GM21717 (cell line): ENCODE measurements around the gene APEH.

Experiments used
- ATAC-seq: cut with Tn5 transposase; IDR thresholded peaks from one replicate; pipeline ENCODE4 v1.9.1; 2021; ENCODE audit warnings: mild to moderate bottlenecking, moderate library complexity; ENCODE audit not compliant: unreplicated experiment

Gene APEH

DNA sequence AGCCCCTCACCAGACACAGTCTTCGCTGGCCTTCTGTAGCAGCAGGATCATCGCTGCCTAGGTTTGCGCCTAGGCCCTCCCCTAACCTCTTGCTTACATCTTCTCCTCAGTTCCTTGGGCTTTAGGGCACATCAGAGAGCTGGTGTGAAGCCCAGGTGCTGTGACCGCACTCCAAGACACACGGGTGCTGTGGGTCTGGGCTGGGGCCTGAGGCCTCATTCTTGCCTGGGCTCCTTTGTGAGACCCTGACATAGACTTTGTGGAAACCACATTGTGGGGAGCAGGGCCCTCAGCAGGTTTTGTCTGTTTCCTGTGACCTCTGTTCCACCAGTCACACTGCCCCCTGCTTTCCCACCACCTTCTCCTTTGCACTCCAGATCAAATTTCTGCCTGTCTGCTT lies 37.3 kb downstream of the APEH start:
- no peak for ATAC-seq

- ATAC-seq = no peak
Measured at GRCh38 chr3:49712166-49712565, 38.0 kb downstream of the APEH start.

DNA sequence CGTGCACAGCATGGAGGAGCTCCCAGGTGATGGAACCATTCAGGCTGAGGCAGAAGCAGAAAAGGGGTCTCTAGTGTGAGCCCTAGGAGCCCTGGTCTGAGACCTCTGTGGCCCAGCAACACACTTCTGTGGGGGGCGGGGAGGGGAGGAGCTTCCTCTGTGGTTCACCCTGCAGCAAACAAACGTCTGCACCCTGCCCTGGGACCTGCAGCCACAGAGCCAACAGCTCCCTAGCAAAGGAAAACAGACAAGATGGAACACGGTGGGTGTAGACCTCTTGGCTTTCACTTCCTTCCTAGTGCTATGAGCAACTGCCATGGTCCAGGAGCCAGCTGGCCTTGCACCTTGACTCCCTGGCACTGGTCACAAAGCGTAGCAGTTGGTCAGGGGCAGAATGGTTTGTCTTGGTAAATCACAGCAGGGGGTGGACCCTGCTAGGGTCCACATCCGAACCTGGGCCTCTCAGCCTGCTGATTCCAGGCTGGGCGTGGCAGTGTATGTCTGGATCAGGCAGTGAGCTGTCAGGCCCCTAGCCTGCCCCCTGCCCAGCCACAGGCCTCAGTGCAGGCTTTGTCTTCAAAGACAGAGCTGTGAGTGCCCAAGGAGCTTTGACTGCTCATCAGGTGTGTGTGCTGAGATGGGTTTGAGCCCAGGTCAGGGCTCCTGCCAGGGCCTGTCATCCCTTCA lies 38.6 kb downstream of the APEH start:
- ATAC-seq = no peak

- no peak for ATAC-seq
Measured at GRCh38 chr3:49713336-49714105, 39.4 kb downstream of the APEH start.

GRCh38 chr3:49714728-49715550 lies 40.8 kb downstream of the APEH start:
- ATAC-seq = no peak

DNA sequence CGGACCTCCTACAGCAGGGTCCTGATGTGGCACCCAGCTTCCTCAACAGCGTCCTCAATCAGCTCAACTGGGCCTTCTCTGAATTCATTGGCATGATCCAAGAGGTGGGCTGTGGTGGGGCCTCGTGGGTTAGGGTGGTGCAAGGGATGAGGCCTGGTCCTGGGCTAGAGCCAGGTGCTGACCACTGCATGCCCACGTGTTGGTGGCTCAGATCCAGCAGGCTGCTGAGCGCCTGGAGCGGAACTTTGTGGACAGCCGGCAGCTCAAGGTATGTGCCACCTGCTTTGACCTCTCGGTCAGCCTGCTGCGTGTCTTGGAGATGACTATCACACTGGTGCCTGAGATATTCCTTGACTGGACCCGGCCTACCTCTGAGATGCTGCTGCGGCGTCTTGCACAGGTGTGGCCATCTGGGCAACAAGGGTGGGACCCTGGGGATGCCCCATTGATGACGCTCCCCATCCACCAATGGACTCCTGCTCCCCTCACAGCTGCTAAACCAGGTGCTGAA lies 41.5 kb downstream of the APEH start:
- no peak for ATAC-seq

- ATAC-seq = no peak
Measured at GRCh38 chr3:49716169-49716568, 42.0 kb downstream of the APEH start.

DNA sequence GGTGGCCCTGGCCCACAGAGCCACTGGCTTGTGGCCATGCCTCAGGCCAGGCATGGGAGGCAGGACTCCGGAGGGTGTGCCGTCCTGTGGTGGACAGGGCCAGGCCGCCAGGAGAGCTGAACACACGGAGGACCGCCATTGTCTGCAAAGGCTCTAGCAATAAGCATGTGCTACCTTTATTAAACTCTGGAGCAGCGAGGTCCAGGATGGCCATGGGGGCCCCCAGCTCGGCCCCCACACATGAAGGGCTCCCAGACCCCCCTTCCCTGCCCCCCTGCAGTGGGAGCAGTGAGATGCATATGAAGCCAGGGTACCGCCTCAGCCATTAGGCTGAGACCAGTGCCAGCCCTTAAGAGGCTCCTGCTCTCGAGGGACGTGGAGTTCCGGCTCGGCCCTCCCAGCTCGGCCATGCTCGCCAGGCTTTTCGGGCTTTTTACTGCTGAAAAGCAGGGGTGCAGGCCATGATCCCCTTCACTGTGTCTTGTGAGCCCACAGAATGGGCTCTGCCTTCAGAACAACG lies 42.6 kb downstream of the APEH start:
- ATAC-seq = no peak

- ATAC-seq = no peak
Measured at GRCh38 chr3:49717211-49717958, 43.2 kb downstream of the APEH start.

DNA sequence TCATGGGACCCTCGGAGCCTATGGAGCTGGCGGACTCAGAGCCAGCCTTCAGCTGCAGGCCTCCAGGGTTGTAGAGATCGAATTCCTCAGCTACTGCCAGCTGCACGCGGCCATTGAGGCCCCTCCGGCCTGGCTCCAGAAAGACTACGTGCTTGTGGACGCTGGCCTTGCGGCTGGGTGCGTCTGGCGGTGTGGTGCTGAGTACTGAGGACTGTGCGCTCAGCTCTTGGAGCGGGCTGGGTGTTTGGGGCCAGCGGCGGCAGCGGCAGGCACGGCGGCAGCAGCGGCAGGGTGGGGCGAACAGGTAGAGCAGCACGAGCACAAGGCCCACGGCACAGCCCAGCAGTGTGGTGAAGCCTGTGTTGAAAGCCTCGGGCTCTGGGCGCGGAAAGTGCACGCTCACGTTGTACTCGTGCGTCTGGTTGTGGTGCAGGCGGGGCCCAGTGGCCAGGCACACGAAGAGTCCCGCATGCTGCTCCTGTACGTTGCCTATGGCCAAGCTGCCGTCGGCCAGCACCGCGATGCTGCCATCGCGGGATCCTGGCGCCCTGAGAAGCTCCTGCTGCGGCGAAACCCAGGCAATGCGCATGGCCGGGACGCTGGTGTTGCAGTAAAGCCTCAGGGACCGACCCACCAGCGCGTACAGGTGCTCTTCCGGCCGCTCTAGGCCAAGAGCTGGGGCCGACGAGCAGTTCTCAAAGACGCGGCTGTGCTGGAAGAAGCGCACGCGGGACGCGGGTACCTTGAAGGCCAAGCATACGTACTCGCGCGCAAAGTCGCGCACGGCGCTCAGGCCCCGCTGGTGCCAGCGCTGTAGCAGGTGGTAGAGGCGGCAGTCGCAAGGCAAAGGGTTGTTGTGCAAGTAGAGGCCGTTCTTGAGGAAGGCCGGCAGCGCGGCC lies 44.1 kb downstream of the APEH start:
- ATAC-seq = no peak

GRCh38 chr3:49718858-49719213 lies 44.7 kb downstream of the APEH start:
- ATAC-seq = no peak

- ATAC-seq = peak; percentile 45
Measured at GRCh38 chr3:49719214-49719884, 45.2 kb downstream of the APEH start, which contains the start of gene AMIGO3. Gene AMIGO3 (minus strand): TSS chr3:49719684. CDS start chr3:49719465, 219 bp downstream.

GRCh38 chr3:49720855-49721595 lies 46.9 kb downstream of the APEH start:
- ATAC-seq = no peak

DNA sequence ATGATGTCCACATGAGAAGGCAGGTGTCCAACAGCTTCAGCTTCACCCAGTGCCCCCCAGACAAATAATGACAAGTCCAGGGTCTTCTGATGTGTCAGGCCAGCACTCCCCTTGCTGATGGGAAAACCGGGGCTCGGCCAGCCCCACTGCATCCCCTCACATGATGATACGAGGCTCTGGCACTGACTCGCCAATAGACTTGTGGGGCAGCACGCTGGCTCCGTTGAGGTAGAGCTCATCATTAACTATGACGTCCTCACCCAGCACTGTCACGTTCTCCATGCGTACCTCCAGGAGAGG lies 47.4 kb downstream of the APEH start:
- ATAC-seq = no peak

- no peak for ATAC-seq
Measured at GRCh38 chr3:49721896-49722781, 48.0 kb downstream of the APEH start.

DNA sequence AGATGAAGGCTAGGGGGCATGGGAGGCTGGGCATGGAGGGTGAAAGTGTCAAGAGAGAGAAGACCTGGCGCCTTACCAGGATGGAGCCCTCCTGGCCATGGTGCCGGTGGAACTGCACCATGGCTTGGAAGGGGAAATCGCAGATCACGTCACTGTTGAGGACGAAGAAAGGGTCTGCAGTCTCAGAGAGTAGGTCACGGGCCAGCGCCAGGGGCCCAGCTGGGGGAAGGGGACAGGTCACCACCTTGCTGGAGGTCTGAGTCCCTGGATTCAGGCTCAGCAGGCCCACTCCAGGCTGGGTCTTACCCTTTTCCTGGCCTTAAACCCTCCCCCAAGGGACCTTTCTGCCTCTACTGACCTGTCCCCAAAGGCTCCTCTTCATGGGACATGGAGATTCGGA lies 48.7 kb downstream of the APEH start:
- ATAC-seq = no peak

DNA sequence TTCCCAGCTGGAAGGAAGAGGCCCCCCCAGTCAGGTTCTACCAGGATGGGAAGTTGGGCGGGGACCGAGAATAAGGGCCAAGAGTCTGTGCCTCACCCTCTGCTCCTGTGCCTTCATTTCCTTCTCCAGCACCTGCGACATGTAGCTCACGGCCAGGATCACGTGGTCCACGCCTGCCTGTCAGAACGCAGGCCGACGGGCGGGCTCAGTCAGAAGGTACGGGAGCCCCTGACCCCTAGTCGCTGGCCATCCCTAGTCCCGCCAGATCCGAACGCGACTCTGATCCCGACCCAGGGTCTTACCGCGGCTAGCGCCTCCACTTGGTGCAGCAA lies 49.1 kb downstream of the APEH start:
- ATAC-seq = peak; percentile 7
